GM12872 (cell line): ENCODE data around the gene DNAH10.

ENCODE experiments used
- CTCF ChIP-seq: IDR thresholded peaks from 3 replicates; pipeline ENCODE4 v1.5.1; 2011; ENCODE audit warnings: low read depth, mild to moderate bottlenecking, low read length, moderate library complexity; ENCODE audit not compliant: insufficient read depth

The DNAH10 gene

GRCh38 chr12:123828854-123829547 is 66.9 kb downstream of the DNAH10 start:
- TF ChIP-seq CTCF = no peak

- no peak for TF ChIP-seq CTCF
These were observed 67.5 kb downstream of the DNAH10 start for GRCh38 chr12:123829561-123829960.

GRCh38 chr12:123830675-123831074 is 68.6 kb downstream of the DNAH10 start:
- TF ChIP-seq CTCF = no peak

GRCh38 chr12:123832052-123832451 is 70.0 kb downstream of the DNAH10 start:
- TF ChIP-seq CTCF = no peak

GRCh38 chr12:123833830-123834229 is 71.7 kb downstream of the DNAH10 start:
- no peak for TF ChIP-seq CTCF

GRCh38 chr12:123834845-123835244 is 72.7 kb downstream of the DNAH10 start:
- no peak for TF ChIP-seq CTCF

- TF ChIP-seq CTCF = no peak
These were observed 74.2 kb downstream of the DNAH10 start for GRCh38 chr12:123836292-123836691.
